CD4-positive, alpha-beta T cell treated with Interleukin-10 for 1 hour (primary cell): ENCODE results near the gene CRAMP1.
"Not testable (repeated sequence)": the region's sequence is repeated elsewhere in the genome, so short reads cannot be mapped to it uniquely, and the experiment has no call there.

ENCODE experiments used
- DNase-seq: peaks from one replicate; pipeline ENCODE4 v3.0.0-alpha.2; 2020

The CRAMP1 gene

GRCh38 chr16:1612320-1613111, at the start of gene CRAMP1:
TSS of gene CRAMP1 (plus strand) at chr16:1612360. CDS start at chr16:1614640, 2,280 bp downstream.
- peak; percentile 16 for DNase-seq

- DNase-seq, result no peak
Measured at GRCh38 chr16:1563786-1564185, 48.4 kb upstream of the CRAMP1 start.

- DNase-seq, result no peak
Measured at GRCh38 chr16:1564325-1564724, 47.8 kb upstream of the CRAMP1 start.

- no peak for DNase-seq
Measured at GRCh38 chr16:1565083-1565805, 46.9 kb upstream of the CRAMP1 start.

GRCh38 chr16:1567988-1568387, 44.2 kb upstream of the CRAMP1 start:
- no peak for DNase-seq

GRCh38 chr16:1571012-1571671, 41.0 kb upstream of the CRAMP1 start:
- no peak for DNase-seq

- no peak for DNase-seq
Measured at GRCh38 chr16:1572673-1573072, 39.5 kb upstream of the CRAMP1 start.

- no peak for DNase-seq
Measured at GRCh38 chr16:1573301-1573700, 38.9 kb upstream of the CRAMP1 start.

- no peak for DNase-seq
Measured at GRCh38 chr16:1575578-1575977, 36.6 kb upstream of the CRAMP1 start.

- peak; percentile 33 for DNase-seq
Measured at GRCh38 chr16:1579214-1579613, 32.9 kb upstream of the CRAMP1 start.

GRCh38 chr16:1580256-1580655, 31.9 kb upstream of the CRAMP1 start:
- no peak for DNase-seq

GRCh38 chr16:1580956-1581355, 31.2 kb upstream of the CRAMP1 start:
- no peak for DNase-seq

GRCh38 chr16:1581804-1582203, 30.4 kb upstream of the CRAMP1 start:
- DNase-seq, result no peak

GRCh38 chr16:1583180-1583579, 29.0 kb upstream of the CRAMP1 start:
- DNase-seq, result no peak

GRCh38 chr16:1584926-1585484, 27.2 kb upstream of the CRAMP1 start:
- no peak for DNase-seq

GRCh38 chr16:1590366-1590765, 21.8 kb upstream of the CRAMP1 start:
- DNase-seq, result no peak

GRCh38 chr16:1590930-1591705, 21.0 kb upstream of the CRAMP1 start:
- DNase-seq, result no peak

GRCh38 chr16:1592446-1592845, 19.7 kb upstream of the CRAMP1 start:
- DNase-seq, result no peak

GRCh38 chr16:1595511-1595910, 16.6 kb upstream of the CRAMP1 start:
- not testable (repeated sequence) for DNase-seq

- no peak for DNase-seq
Measured at GRCh38 chr16:1596516-1596915, 15.6 kb upstream of the CRAMP1 start.

GRCh38 chr16:1597154-1597553, 15.0 kb upstream of the CRAMP1 start:
- no peak for DNase-seq

GRCh38 chr16:1601031-1601430, 11.1 kb upstream of the CRAMP1 start:
- DNase-seq, result no peak

GRCh38 chr16:1601489-1601888, 10.7 kb upstream of the CRAMP1 start:
- no peak for DNase-seq
